HepG2 (cell line): ENCODE data around the gene C2. TPM values are rescaled to one million over a fixed set of nuclear protein-coding genes. Genes with fewer than 3 reads are reported as not detected.

Experiments
- AHR ChIP-seq: IDR thresholded peaks from 2 replicates; pipeline ENCODE4 v1.6.1; 2018; ENCODE audit warnings: missing genetic modification reagents, missing compliant biosample characterization
- ATRX ChIP-seq: sonication (generic); formaldehyde crosslinking; IDR thresholded peaks from 2 replicates; pipeline ENCODE4 v1.4.0; 2020; ENCODE audit warnings: missing genetic modification reagents, borderline replicate concordance
- FOXA1 ChIP-seq, 2 experiments: fragments of 450-650 bp in 1 of 2; sonication (generic) in 1 of 2; formaldehyde crosslinking in 1 of 2; IDR thresholded peaks; 2 replicates each; pipeline versions ENCODE4 v1.4.0 to v1.6.1; 2016 to 2020; ENCODE audit warnings: missing genetic modification reagents in 1 of 2
- HDAC1 ChIP-seq: sonication (generic); formaldehyde crosslinking; IDR thresholded peaks from 2 replicates; pipeline ENCODE4 v1.5.1; 2020; ENCODE audit warnings: mild to moderate bottlenecking, missing genetic modification reagents
- KDM2A ChIP-seq: sonication (generic); formaldehyde crosslinking; IDR thresholded peaks from 2 replicates; pipeline ENCODE4 v1.4.0; 2020; ENCODE audit warnings: low read depth, missing genetic modification reagents, borderline replicate concordance
- KDM6A ChIP-seq: IDR thresholded peaks from 2 replicates; pipeline ENCODE4 v1.6.1; 2016; ENCODE audit warnings: low read depth
- NFKB2 ChIP-seq: sonication (generic); formaldehyde crosslinking; IDR thresholded peaks from 2 replicates; pipeline ENCODE4 v1.4.0; 2020; ENCODE audit warnings: missing genetic modification reagents, borderline replicate concordance
- NFRKB ChIP-seq: fragments of 450-650 bp; IDR thresholded peaks from 2 replicates; pipeline ENCODE4 v1.6.1; 2017
- PRDM15 ChIP-seq: sonication (generic); formaldehyde crosslinking; IDR thresholded peaks from 2 replicates; pipeline ENCODE4 v1.4.0; 2020; ENCODE audit warnings: missing genetic modification reagents
- RFX3 ChIP-seq: IDR thresholded peaks from 2 replicates; pipeline ENCODE4 v1.6.1; 2016; ENCODE audit warnings: missing biosample characterization, missing genetic modification reagents
- RFXANK ChIP-seq: IDR thresholded peaks from 2 replicates; pipeline ENCODE4 v1.6.1; 2016
- TCF7 ChIP-seq: sonication (generic); IDR thresholded peaks from 2 replicates; pipeline ENCODE4 v1.6.1; 2016; ENCODE audit warnings: antibody characterized with exemption, low read depth
- THAP11 ChIP-seq: IDR thresholded peaks from 2 replicates; pipeline ENCODE4 v1.6.1; 2016; ENCODE audit warnings: missing biosample characterization, missing genetic modification reagents
- ZBTB21 ChIP-seq: sonication (generic); formaldehyde crosslinking; IDR thresholded peaks from 2 replicates; pipeline ENCODE4 v1.4.0; 2020; ENCODE audit warnings: missing genetic modification reagents
- ZNF792 ChIP-seq: IDR thresholded peaks from 2 replicates; pipeline ENCODE4 v1.6.1; 2016
- ZNF883 ChIP-seq: sonication (generic); formaldehyde crosslinking; IDR thresholded peaks from 2 replicates; pipeline ENCODE4 v1.5.1; 2020; ENCODE audit warnings: mild to moderate bottlenecking, missing genetic modification reagents; ENCODE audit errors: not compliant biosample characterization
- ZSCAN21 ChIP-seq: sonication (generic); formaldehyde crosslinking; IDR thresholded peaks from 2 replicates; pipeline ENCODE4 v1.8.0; 2022; ENCODE audit warnings: mild to moderate bottlenecking, missing genetic modification reagents, moderate library complexity, borderline replicate concordance
- polyA plus RNA-seq, 8 experiments: library from polyadenylated mRNA; depleted of rRNA in 3 of 8; stranded (reverse) in 7 of 8; unstranded in 1 of 8; fragments of >200 nt; fragmentation: Illumina TruSeq in 4 of 8; extraction: Trizol in 4 of 8; gene quantifications; 2 replicates each; pipeline versions ENCODE4 v1.2.1 to v1.2.3, GENCODE V29; 2011 to 2016; ENCODE audit warnings: low read depth in 4 of 8, missing spikeins in 1 of 8, mixed read lengths in 1 of 8; ENCODE audit not compliant: insufficient read depth in 1 of 8
- total RNA-seq, 5 experiments: library from RNA; depleted of rRNA; stranded (reverse); fragments of >200 nt; fragmentation: Illumina TruSeq; extraction: Trizol; gene quantifications; 2 replicates each; pipeline ENCODE4 v1.2.3, GENCODE V29; 2016; ENCODE audit warnings: low read depth in 1 of 5
- TF ChIP-seq, protein P1 (sequence below): sonication (generic); formaldehyde crosslinking; IDR thresholded peaks from 2 replicates; pipeline ENCODE4 v1.5.1; 2020; ENCODE audit warnings: missing genetic modification reagents, mild to moderate bottlenecking, borderline replicate concordance
- TF ChIP-seq, protein P2 (sequence below): sonication (generic); formaldehyde crosslinking; IDR thresholded peaks from 2 replicates; pipeline ENCODE4 v1.4.0; 2020; ENCODE audit warnings: missing genetic modification reagents, borderline replicate concordance
- TF ChIP-seq, protein P3 (sequence below): IDR thresholded peaks from 2 replicates; pipeline ENCODE4 v1.6.1; 2016; ENCODE audit warnings: low read depth

The C2 gene
- total and polyA plus RNA-seq, 2 of the 13 experiments (the other 11 are each of a cell fraction or from before 2014, with no cell fraction given): 165 to 307 TPM

DNA sequence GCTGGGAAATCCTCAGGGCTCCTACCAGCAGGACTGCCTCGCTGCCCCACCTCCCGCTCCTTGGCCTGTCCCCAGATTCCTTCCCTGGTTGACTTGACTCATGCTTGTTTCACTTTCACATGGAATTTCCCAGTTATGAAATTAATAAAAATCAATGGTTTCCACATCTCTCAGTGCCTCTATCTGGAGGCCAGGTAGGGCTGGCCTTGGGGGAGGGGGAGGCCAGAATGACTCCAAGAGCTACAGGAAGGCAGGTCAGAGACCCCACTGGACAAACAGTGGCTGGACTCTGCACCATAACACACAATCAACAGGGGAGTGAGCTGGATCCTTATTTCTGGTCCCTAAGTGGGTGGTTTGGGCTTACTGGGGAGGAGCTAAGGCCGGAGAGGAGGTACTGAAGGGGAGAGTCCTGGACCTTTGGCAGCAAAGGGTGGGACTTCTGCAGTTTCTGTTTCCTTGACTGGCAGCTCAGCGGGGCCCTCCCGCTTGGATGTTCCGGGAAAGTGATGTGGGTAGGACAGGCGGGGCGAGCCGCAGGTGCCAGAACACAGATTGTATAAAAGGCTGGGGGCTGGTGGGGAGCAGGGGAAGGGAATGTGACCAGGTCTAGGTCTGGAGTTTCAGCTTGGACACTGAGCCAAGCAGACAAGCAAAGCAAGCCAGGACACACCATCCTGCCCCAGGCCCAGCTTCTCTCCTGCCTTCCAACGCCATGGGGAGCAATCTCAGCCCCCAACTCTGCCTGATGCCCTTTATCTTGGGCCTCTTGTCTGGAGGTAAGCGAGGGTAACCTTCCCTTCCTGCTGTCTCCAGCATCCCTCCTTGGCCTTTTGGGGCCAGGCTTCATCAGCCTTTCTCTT, 18.2 kb downstream of the C2 start, which contains the start of gene CFB (continued):
- TF ChIP-seq, protein P1, sequence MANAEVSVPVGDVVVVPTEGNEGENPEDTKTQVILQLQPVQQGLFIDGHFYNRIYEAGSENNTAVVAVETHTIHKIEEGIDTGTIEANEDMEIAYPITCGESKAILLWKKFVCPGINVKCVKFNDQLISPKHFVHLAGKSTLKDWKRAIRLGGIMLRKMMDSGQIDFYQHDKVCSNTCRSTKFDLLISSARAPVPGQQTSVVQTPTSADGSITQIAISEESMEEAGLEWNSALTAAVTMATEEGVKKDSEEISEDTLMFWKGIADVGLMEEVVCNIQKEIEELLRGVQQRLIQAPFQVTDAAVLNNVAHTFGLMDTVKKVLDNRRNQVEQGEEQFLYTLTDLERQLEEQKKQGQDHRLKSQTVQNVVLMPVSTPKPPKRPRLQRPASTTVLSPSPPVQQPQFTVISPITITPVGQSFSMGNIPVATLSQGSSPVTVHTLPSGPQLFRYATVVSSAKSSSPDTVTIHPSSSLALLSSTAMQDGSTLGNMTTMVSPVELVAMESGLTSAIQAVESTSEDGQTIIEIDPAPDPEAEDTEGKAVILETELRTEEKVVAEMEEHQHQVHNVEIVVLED (CRISPR knock-in tag): peak; percentile 62; the same call in 1 of the 2 replicates
- TF ChIP-seq NFRKB (no peak), FOXA1 (IDR thresholded peaks at IDR 0.05) (peak; percentile 75), FOXA1 (CRISPR knock-in tag; IDR thresholded peaks at IDR 0.05) (peak; percentile 96), ATRX (no peak), RFXANK (peak; percentile 53; the same call in 1 of the 2 replicates), ZBTB21 (0 out of 2 replicates have a peak, but pooled peaks have one; percentile 57), PRDM15 (CRISPR knock-in tag) (peak; percentile 43; the same call in 1 of the 2 replicates), KDM2A (peak; percentile 78; the same call in 1 of the 2 replicates), ZNF792 (CRISPR knock-in tag) (peak; percentile 72), RFX3 (CRISPR knock-in tag) (no peak), AHR (CRISPR knock-in tag) (no peak; the same call in 1 of the 2 replicates), THAP11 (CRISPR knock-in tag) (peak; percentile 78), TCF7 (0 out of 2 replicates have a peak, but pooled peaks have one; percentile 24), HDAC1 (CRISPR knock-in tag) (peak; percentile 87), NFKB2 (CRISPR knock-in tag) (peak; percentile 47), KDM6A (peak; percentile 99), ZSCAN21 (CRISPR knock-in tag) (peak; percentile 95), ZNF883 (CRISPR knock-in tag) (no peak)
- TF ChIP-seq, protein P2, sequence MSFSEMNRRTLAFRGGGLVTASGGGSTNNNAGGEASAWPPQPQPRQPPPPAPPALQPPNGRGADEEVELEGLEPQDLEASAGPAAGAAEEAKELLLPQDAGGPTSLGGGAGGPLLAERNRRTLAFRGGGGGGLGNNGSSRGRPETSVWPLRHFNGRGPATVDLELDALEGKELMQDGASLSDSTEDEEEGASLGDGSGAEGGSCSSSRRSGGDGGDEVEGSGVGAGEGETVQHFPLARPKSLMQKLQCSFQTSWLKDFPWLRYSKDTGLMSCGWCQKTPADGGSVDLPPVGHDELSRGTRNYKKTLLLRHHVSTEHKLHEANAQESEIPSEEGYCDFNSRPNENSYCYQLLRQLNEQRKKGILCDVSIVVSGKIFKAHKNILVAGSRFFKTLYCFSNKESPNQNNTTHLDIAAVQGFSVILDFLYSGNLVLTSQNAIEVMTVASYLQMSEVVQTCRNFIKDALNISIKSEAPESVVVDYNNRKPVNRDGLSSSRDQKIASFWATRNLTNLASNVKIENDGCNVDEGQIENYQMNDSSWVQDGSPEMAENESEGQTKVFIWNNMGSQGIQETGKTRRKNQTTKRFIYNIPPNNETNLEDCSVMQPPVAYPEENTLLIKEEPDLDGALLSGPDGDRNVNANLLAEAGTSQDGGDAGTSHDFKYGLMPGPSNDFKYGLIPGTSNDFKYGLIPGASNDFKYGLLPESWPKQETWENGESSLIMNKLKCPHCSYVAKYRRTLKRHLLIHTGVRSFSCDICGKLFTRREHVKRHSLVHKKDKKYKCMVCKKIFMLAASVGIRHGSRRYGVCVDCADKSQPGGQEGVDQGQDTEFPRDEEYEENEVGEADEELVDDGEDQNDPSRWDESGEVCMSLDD (CRISPR knock-in tag): 0 out of 2 replicates have a peak, but pooled peaks have one; percentile 55
- TF ChIP-seq, protein P3, sequence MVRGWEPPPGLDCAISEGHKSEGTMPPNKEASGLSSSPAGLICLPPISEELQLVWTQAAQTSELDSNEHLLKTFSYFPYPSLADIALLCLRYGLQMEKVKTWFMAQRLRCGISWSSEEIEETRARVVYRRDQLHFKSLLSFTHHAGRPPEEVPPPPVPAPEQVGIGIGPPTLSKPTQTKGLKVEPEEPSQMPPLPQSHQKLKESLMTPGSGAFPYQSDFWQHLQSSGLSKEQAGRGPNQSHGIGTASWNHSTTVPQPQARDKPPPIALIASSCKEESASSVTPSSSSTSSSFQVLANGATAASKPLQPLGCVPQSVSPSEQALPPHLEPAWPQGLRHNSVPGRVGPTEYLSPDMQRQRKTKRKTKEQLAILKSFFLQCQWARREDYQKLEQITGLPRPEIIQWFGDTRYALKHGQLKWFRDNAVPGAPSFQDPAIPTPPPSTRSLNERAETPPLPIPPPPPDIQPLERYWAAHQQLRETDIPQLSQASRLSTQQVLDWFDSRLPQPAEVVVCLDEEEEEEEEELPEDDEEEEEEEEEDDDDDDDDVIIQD: peak; percentile 57
